ENCODE results near the gene DNER.

Gene DNER

DNA sequence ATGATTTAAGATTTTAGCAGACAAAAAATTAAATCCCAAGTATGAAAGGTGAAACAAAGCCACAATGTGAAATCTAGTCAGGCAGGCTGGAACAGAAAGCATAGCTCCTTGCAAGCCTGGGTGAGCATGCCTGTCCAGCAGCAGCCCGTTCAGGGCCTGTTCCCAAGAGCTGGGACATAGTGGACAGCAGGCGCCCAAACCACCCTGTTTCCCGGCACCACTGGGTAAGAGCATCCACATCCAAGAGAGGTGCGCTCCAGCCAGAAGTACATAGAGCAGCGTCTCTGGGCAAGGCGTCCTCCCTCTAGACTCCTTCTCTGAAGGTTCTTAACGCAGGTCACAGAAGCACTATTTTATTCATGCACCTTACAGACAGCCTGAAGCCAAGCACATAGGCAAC, 80.8 kb downstream of the DNER start:
- no peaks in the 10 kb centered on the region for H3K36me3 ChIP-seq
- H3K9me3 ChIP-seq: no peaks in the 10 kb centered on the region
- no peak overlapping the region for H3K4me3 ChIP-seq (ENCODE audit: low read depth, low read length)
- H3K27me3 ChIP-seq: no peaks in the 10 kb centered on the region
- H3K4me1 ChIP-seq: no peaks in the 10 kb centered on the region
- DNase-seq: no peak
- TF ChIP-seq, protein P1, sequence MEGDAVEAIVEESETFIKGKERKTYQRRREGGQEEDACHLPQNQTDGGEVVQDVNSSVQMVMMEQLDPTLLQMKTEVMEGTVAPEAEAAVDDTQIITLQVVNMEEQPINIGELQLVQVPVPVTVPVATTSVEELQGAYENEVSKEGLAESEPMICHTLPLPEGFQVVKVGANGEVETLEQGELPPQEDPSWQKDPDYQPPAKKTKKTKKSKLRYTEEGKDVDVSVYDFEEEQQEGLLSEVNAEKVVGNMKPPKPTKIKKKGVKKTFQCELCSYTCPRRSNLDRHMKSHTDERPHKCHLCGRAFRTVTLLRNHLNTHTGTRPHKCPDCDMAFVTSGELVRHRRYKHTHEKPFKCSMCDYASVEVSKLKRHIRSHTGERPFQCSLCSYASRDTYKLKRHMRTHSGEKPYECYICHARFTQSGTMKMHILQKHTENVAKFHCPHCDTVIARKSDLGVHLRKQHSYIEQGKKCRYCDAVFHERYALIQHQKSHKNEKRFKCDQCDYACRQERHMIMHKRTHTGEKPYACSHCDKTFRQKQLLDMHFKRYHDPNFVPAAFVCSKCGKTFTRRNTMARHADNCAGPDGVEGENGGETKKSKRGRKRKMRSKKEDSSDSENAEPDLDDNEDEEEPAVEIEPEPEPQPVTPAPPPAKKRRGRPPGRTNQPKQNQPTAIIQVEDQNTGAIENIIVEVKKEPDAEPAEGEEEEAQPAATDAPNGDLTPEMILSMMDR (IDR thresholded peaks at IDR 0.05; ENCODE audit: low read depth, low read length): no peak

DNA sequence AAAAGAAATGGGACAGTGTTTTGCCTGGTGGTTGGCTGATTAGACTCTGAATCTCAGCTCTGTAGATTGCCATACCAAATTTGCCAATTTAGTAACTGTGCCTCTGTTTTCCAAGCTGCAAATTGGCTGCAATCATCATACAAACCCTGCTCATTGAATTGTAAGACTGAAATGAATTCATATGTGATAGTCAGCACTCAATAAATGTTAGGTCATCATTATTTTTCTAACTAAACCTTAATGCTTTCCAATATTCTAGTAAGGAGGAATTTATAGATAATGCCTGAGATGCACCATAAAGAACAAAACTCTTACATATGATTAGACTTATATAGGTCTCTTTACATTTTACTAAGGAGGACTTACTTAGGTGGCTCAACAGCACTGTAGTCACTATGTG, 85.3 kb downstream of the DNER start:
- H3K4me3 ChIP-seq (ENCODE audit: low read depth, low read length): no peak overlapping the region
- TF ChIP-seq, protein P1 (IDR thresholded peaks at IDR 0.05; ENCODE audit: low read depth, low read length): no peak
- H3K27me3 ChIP-seq: no peaks in the 10 kb centered on the region
- no peak for DNase-seq
- no peaks in the 10 kb centered on the region for H3K9me3 ChIP-seq
- no peaks in the 10 kb centered on the region for H3K4me1 ChIP-seq
- no peaks in the 10 kb centered on the region for H3K36me3 ChIP-seq

DNA sequence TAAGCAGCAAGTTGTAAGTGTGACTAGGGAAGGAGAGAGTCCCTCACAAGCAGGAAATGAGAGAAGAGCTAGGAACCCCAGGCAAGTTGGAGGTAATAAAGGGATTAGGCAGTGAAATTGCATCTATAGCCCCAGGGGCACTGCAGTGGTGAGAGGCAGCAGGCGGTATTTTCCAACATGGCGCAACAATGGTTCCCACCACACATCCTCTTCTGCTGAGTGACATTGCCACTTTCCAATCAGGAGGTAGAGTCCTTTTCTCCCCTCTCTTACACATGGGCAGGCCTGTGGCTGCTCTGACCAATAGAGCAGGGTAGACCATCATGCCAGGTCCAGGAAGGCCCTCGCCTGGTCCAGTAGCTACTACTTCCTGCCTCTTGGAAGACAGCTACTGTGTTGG, 86.6 kb downstream of the DNER start:
- TF ChIP-seq, protein P1 (IDR thresholded peaks at IDR 0.05; ENCODE audit: low read depth, low read length): no peak
- Histone ChIP-seq H3K36me3 (no peaks in the 10 kb centered on the region), H3K27me3 (no peaks in the 10 kb centered on the region), H3K4me3 (ENCODE audit: low read depth, low read length) (no peak overlapping the region), H3K9me3 (no peaks in the 10 kb centered on the region), H3K4me1 (no peaks in the 10 kb centered on the region)
- no peak for DNase-seq

DNA sequence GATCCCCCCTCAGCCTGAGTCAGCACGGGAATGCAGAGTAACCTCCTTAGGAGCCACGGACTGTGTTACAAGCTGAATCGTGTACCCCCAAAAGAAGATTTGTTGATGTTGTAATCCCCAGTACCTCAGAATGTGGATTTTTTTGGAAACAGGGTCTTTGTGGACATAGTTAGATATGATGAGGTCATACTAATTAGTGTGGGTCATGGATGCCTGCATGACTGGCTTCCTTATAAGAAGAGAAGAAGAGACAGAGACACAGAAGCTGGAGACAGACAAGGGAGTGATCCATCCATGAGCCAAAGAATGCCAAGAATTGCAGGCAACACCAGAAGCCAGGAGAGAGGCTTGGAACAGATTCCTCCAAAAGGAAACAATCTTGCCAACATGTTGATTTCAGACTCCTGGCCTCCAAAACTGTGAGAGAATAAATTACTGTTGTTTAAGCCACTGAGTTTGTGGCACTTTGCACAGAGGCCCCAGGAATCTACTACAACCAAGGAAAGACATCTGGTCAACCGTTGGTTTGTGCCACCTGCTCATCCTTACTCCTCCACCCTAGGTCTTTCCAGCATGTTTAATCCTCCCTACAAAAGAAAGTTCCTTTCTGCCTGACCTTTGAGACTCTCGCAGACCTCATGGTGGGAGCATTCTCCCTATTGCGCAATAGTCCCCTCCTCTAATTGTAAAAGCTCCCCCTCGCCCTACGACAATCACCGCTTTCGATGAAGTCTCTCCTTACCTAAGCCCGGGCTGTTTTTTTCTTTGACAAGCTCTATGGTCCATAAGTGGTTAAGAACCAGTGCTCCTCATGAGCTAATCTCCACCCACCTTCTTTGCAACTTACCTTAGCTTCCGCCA, 91.6 kb downstream of the DNER start:
- Histone ChIP-seq H3K9me3 (no peaks in the 10 kb centered on the region), H3K4me3 (ENCODE audit: low read depth, low read length) (no peak overlapping the region), H3K36me3 (no peaks in the 10 kb centered on the region), H3K27me3 (no peaks in the 10 kb centered on the region), H3K4me1 (no peaks in the 10 kb centered on the region)
- DNase-seq: no peak
- TF ChIP-seq, protein P1 (IDR thresholded peaks at IDR 0.05; ENCODE audit: low read depth, low read length): no peak

DNA sequence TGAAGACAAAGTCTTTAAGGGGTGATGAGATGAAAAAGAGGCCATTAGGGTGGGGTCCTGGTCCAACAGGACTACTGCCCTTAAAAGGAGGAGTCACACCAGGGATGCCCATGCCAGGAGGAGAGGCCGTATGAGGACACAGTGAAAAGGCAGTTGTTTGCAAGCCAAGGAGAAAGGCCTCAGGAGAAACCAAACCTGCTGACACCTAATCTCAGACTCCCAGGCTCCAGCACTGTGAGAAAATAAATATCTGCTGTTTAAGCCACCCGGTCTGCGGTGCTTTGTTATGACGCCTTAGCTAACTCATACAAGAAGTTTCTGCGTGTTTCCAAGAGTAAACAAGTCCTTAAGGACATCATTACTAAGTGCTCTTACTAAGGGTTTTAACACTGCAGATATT, 93.6 kb downstream of the DNER start:
- H3K36me3 ChIP-seq: no peaks in the 10 kb centered on the region
- H3K27me3 ChIP-seq: no peaks in the 10 kb centered on the region
- no peaks in the 10 kb centered on the region for H3K9me3 ChIP-seq
- TF ChIP-seq, protein P1 (IDR thresholded peaks at IDR 0.05; ENCODE audit: low read depth, low read length): no peak
- no peak overlapping the region for H3K4me3 ChIP-seq (ENCODE audit: low read depth, low read length)
- DNase-seq: no peak
- no peaks in the 10 kb centered on the region for H3K4me1 ChIP-seq

DNA sequence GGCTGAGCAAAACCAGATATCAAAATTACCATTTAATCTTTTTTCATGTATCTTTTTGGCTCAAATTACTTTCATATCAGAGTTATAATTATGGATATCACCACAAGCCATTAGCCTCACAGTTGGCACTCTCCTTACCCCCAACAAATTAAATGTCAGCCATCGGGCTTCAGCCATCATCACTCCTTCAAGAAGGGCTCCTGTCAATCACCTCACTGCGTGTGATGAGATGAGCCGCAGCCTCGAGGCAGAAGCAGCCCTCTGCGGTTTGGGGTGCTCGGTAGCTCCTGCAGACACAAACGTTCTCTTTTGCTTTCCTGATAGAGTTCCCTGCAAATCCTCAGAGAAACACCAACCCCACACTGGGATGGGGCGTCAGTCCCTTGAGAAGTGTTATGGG, 94.1 kb downstream of the DNER start:
- Histone ChIP-seq H3K27me3 (no peaks in the 10 kb centered on the region), H3K9me3 (no peaks in the 10 kb centered on the region), H3K36me3 (no peaks in the 10 kb centered on the region), H3K4me1 (no peaks in the 10 kb centered on the region), H3K4me3 (ENCODE audit: low read depth, low read length) (no peak overlapping the region)
- TF ChIP-seq, protein P1 (IDR thresholded peaks at IDR 0.05; ENCODE audit: low read depth, low read length): no peak
- DNase-seq: no peak
